Body of pancreas (tissue), 4 donors: ENCODE results near the gene SLC22A2. TPM values are rescaled to one million over a fixed set of nuclear protein-coding genes. Genes with fewer than 3 reads are reported as not detected.
A peak's percentile ranks its signal among the peaks of the same experiment; 100 is the strongest.

Source experiments
- ATAC-seq: fragments of 150-250 bp; one replicate; pipeline ENCODE4 v1.9.1; 2016
- DNase-seq, 4 donors: peaks; one replicate each; pipeline ENCODE4 v3.0.0-alpha.2; 2019
- H3K27ac ChIP-seq, 4 donors: fragments of 200-600 bp; sonication (generic); 1 replicate in 3 of 4; 2 replicates in 1 of 4; pipeline versions ENCODE4 v1.5.1 to v1.6.1; 2016 to 2019; ENCODE audit warnings: mild to moderate bottlenecking in 1 of 4, mixed read lengths in 1 of 4, moderate library complexity in 1 of 4
- H3K27me3 ChIP-seq, 2 donors: fragments of 200-600 bp; sonication (generic); one replicate each; pipeline ENCODE4 v1.6.0; 2016; ENCODE audit warnings: mild to moderate bottlenecking in 1 of 2
- H3K36me3 ChIP-seq, 2 donors: fragments of 200-600 bp; sonication (generic); replicated peaks in 1 of 2; 2 replicates each; pipeline ENCODE4 v1.5.1; 2016; ENCODE audit warnings: low read depth in 2 of 2; ENCODE audit not compliant: insufficient read depth in 1 of 2
- H3K4me1 ChIP-seq: fragments of 200-600 bp; sonication (generic); one replicate; pipeline ENCODE4 v1.6.0; 2016
- H3K4me3 ChIP-seq, 2 donors: fragments of 200-600 bp; sonication (generic); 1 replicate in 1 of 2; 2 replicates in 1 of 2; pipeline ENCODE4 v1.5.1; 2016 to 2019
- H3K9me3 ChIP-seq, 3 donors: fragments of 200-600 bp; sonication (generic); 1 replicate in 2 of 3; 2 replicates in 1 of 3; pipeline ENCODE4 v1.5.1; 2016
- CTCF ChIP-seq, 7 experiments: fragments of 450-650 bp in 4 of 7; fragments of 200-600 bp in 3 of 7; sonication (generic) in 3 of 7; IDR thresholded peaks; one replicate each; pipeline ENCODE4 v1.5.1; 2016 to 2019; ENCODE audit warnings: antibody characterized with exemption in 7 of 7
- POLR2A ChIP-seq, 3 donors: fragments of 450-650 bp; IDR thresholded peaks; one replicate each; pipeline ENCODE4 v1.6.1; 2016; ENCODE audit warnings: antibody characterized with exemption in 3 of 3, mild to moderate bottlenecking in 2 of 3
- WGBS, 2 donors: methylation state at CpG; one replicate each; pipeline ENCODE4 v1.1.5; 2017; 5-methylcytosine and 5-hydroxymethylcytosine counted together
- intact Hi-C: fragments of 100-400 bp; cut with DNase I; formaldehyde crosslinking; loops from one replicate; pipeline ENCODE4 v1.15.1; 2023
- total RNA-seq, 2 donors: library from RNA; depleted of rRNA; stranded (reverse); fragments of >200 nt; gene quantifications; one replicate each; pipeline ENCODE4 v1.1.0, GENCODE V29; 2016

Gene SLC22A2
- total RNA-seq, 2 donors from 2014 or later, result not detected

DNA sequence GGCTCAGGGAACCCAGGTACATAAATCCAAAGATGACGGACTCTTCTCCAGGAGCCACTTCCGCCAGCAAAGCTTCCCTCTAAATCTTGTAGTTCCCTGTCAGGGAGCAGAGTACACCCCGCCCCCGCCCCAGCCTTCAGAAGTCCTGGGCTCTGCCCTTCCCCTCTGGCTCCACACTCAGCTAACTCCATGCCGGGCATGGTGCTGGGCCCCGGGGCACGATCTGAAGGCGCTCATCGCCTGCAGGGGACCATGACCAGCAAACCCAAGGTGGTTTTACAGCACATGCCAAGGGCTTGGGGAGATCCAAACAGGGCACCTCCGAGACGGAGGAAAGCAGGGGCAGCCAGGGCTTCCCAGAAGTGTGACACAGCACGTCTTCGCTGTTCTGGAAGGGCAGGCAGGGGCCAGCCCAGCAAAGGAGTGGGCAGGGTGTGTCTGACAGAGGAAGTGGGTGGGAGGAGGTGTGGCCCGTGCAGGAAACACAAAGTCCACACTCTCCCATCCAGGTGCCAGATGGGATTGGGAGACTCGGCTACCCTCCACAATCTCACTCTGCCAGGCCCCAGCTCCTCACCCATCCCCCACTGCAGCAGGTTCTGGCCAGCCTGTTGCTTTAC is 41.6 kb upstream of the SLC22A2 start:
- H3K9me3 ChIP-seq, result no peaks in the 10 kb centered on the region
- no peaks in the 10 kb centered on the region for H3K4me1 ChIP-seq
- no peaks in the 10 kb centered on the region for H3K27me3 ChIP-seq
- 79 to 84% methylated on average over 15 of the region's 15 CpGs for WGBS, 2 donors
- H3K4me3 ChIP-seq, result no peak overlapping the region
- no peak overlapping the region for H3K27ac ChIP-seq
- no peaks in the 10 kb centered on the region for H3K36me3 ChIP-seq
- DNase-seq (no peak), ATAC-seq (no peak)
- TF ChIP-seq CTCF (IDR thresholded peaks at IDR 0.05) (no peak), POLR2A (IDR thresholded peaks at IDR 0.05) (no peak)
- intact Hi-C loops, result no loop called here

DNA sequence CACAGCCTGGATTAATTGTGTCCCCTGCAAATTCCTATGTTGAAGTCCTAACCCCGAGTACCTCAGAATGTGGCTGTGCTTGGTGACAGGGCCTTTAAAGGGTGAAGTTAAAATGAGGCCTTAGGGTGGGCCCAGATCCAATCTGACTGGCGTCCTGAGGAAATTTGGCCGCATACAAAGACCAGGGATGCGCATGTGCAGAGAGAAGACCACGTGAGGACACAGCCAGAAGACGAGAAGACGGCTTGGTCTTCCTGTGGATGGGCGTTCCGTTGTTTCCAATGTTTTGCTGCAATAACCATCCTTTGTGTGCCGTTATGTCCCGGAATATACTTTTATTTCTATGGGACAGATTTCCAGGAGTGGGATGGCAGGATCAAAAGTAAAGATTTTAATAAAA is 40.9 kb upstream of the SLC22A2 start:
- TF ChIP-seq POLR2A (IDR thresholded peaks at IDR 0.05) (no peak), CTCF (IDR thresholded peaks at IDR 0.05) (no peak)
- Histone ChIP-seq H3K9me3 (no peaks in the 10 kb centered on the region), H3K4me1 (no peaks in the 10 kb centered on the region), H3K27me3 (no peaks in the 10 kb centered on the region), H3K36me3 (no peaks in the 10 kb centered on the region), H3K4me3 (no peak overlapping the region), H3K27ac (no peak overlapping the region)
- WGBS, 2 donors, result 83 to 92% methylated on average over 11 of the region's 11 CpGs
- intact Hi-C loops, result no loop called here
- ATAC-seq, result no peak
- DNase-seq, result no peak

DNA sequence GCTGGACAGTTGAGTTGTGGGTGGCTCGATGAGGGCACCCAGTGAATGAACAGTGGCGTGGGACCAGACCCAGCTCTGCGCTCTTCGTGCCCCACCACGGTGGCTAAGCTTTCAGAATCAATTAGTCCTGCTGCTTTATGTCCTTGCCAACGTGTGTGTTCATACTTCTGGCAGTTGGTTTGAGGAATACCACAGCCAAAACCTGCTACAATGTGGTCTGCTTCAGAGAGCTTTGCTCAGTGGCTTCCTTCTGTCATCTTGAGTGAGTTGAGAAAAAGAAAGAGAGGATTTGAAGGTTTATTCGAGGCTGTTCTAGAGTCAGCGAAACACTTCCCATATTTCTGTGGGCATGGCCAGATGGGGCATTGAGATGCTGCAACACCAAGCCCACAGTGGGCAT is 39.5 kb upstream of the SLC22A2 start:
- WGBS, 2 donors, result 69 to 72% methylated on average over 4 to 8 of the region's 8 CpGs
- H3K4me3 ChIP-seq, result no peak overlapping the region
- no peaks in the 10 kb centered on the region for H3K36me3 ChIP-seq
- H3K27me3 ChIP-seq, result no peaks in the 10 kb centered on the region
- no peaks in the 10 kb centered on the region for H3K4me1 ChIP-seq
- no peak overlapping the region for H3K27ac ChIP-seq
- no peaks in the 10 kb centered on the region for H3K9me3 ChIP-seq
- ATAC-seq (no peak), DNase-seq (no peak)
- intact Hi-C loops, result no loop called here
- TF ChIP-seq POLR2A (IDR thresholded peaks at IDR 0.05), result no peak
- no peak for TF ChIP-seq CTCF (IDR thresholded peaks at IDR 0.05)

GRCh38 chr6:160297310-160297709 is 38.7 kb upstream of the SLC22A2 start:
- no peak overlapping the region for H3K27ac ChIP-seq
- DNase-seq (peak in 1 of 4 donors; percentile 15), ATAC-seq (peak; percentile 50)
- no peaks in the 10 kb centered on the region for H3K27me3 ChIP-seq
- 56 to 80% methylated on average over 2 to 6 of the region's 6 CpGs for WGBS, 2 donors
- H3K4me1 ChIP-seq, result no peaks in the 10 kb centered on the region
- H3K4me3 ChIP-seq, result no peak overlapping the region
- H3K9me3 ChIP-seq, result no peaks in the 10 kb centered on the region
- peak in 3 of 7 experiments; percentile 14 to 21 (median 20) for TF ChIP-seq CTCF (IDR thresholded peaks at IDR 0.05)
- TF ChIP-seq POLR2A (IDR thresholded peaks at IDR 0.05), result no peak
- H3K36me3 ChIP-seq, result no peaks in the 10 kb centered on the region
- intact Hi-C loops, result no loop called here

- DNase-seq (no peak), ATAC-seq (no peak)
- no peak for TF ChIP-seq CTCF (IDR thresholded peaks at IDR 0.05)
- TF ChIP-seq POLR2A (IDR thresholded peaks at IDR 0.05), result no peak
Observed at GRCh38 chr6:160293844-160294243, 35.2 kb upstream of the SLC22A2 start.

More at GRCh38 chr6:160293844-160294243, 35.2 kb upstream of the SLC22A2 start:
- Histone ChIP-seq H3K27me3 (no peaks in the 10 kb centered on the region), H3K4me3 (no peak overlapping the region), H3K36me3 (no peaks in the 10 kb centered on the region), H3K27ac (no peak overlapping the region), H3K9me3 (no peaks in the 10 kb centered on the region), H3K4me1 (no peaks in the 10 kb centered on the region)
- intact Hi-C loops, result no loop called here
- 43 to 48% methylated on average over 7 to 8 of the region's 8 CpGs for WGBS, 2 donors
